ENCODE data around the gene CLCN6. TPM values are rescaled to one million over a fixed set of nuclear protein-coding genes. Genes with fewer than 3 reads are reported as not detected.
A peak's percentile ranks its signal among the peaks of the same experiment; 100 is the strongest.

The CLCN6 gene
- total and polyA plus RNA-seq, 2 donors from 2014 or later, result 7.1 to 26.0 TPM

- H3K4me3 ChIP-seq (ENCODE audit: low read length in 3 of 3), result no peak overlapping the region
- no peaks in the 10 kb centered on the region for H3K27me3 ChIP-seq (ENCODE audit: control insufficient read depth, insufficient read depth, low read length)
- DNase-seq (no peak), FAIRE-seq (no peak)
- H3K36me3 ChIP-seq (ENCODE audit: control insufficient read depth in 2 of 3, insufficient read depth in 3 of 3, low read length in 3 of 3), result no peaks in the 10 kb centered on the region
- TF ChIP-seq CTCF (IDR thresholded peaks at IDR 0.05; ENCODE audit: borderline replicate concordance, extremely low read depth, insufficient read depth), result no peak
- H3K9me3 ChIP-seq (ENCODE audit: control insufficient read depth in 2 of 3, insufficient read depth in 1 of 3, low read length in 3 of 3), result no peaks in the 10 kb centered on the region
- H3K4me1 ChIP-seq (ENCODE audit: control insufficient read depth in 2 of 3, insufficient read depth in 2 of 3, low read depth in 1 of 3, low read length in 3 of 3), result peaks cover 0 to 3% (median 0%) of the 10 kb centered on the region in 3 donors
- intact Hi-C loops (cut with DNase I), result no loop called here
- no peak overlapping the region for H3K27ac ChIP-seq (ENCODE audit: low read depth in 2 of 2, low read length in 2 of 2)
- H3K9ac ChIP-seq (ENCODE audit: low read length in 3 of 3), result no peak overlapping the region
Measured at GRCh38 chr1:11759791-11760190, 46.2 kb upstream of the CLCN6 start.

- TF ChIP-seq CTCF (IDR thresholded peaks at IDR 0.05; ENCODE audit: borderline replicate concordance, extremely low read depth, insufficient read depth), result no peak
- no peak overlapping the region for H3K27ac ChIP-seq (ENCODE audit: low read depth in 2 of 2, low read length in 2 of 2)
- no peaks in the 10 kb centered on the region for H3K27me3 ChIP-seq (ENCODE audit: control insufficient read depth, insufficient read depth, low read length)
- DNase-seq, result no peak
- H3K9me3 ChIP-seq (ENCODE audit: control insufficient read depth in 2 of 3, insufficient read depth in 1 of 3, low read length in 3 of 3), result no peaks in the 10 kb centered on the region
- intact Hi-C loops (cut with DNase I), result no loop called here
- H3K36me3 ChIP-seq (ENCODE audit: control insufficient read depth in 2 of 3, insufficient read depth in 3 of 3, low read length in 3 of 3), result no peaks in the 10 kb centered on the region
- H3K9ac ChIP-seq (ENCODE audit: low read length in 3 of 3), result no peak overlapping the region
- no peak for FAIRE-seq
- H3K4me1 ChIP-seq (ENCODE audit: control insufficient read depth in 2 of 3, insufficient read depth in 2 of 3, low read depth in 1 of 3, low read length in 3 of 3), result peaks cover 0 to 3% (median 0%) of the 10 kb centered on the region in 3 donors
- no peak overlapping the region for H3K4me3 ChIP-seq (ENCODE audit: low read length in 3 of 3)
Measured at GRCh38 chr1:11761285-11761684, 44.7 kb upstream of the CLCN6 start.

DNA sequence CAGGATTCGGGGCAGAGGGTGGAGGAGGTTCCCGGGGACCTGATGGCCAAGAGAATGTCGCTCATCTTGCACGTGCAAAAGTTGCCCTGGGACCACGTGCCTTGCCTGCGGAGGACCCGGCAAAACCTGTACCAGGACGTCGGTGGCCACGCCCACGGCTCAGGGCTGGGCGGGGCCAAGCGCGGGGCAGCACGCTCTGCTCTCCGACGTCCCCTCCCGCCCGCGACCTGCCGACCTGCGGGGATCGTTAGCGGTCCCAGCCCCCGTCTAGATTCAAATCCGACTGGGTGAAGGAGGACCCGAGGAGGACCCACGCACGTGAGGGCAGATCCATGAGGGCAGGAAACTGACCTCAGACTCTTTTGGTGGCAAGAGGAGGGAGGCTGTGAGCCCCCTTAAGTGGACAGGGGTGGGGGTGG, 44.0 kb upstream of the CLCN6 start, which contains the start of gene C1orf167:
C1orf167 (plus strand) TSS at position 206 of the 419 bp plus-strand sequence. CDS start 2,208 bp downstream, outside the sequence.
- Histone ChIP-seq H3K4me1 (ENCODE audit: control insufficient read depth in 2 of 3, insufficient read depth in 2 of 3, low read depth in 1 of 3, low read length in 3 of 3) (peaks cover 0 to 3% (median 0%) of the 10 kb centered on the region in 3 donors), H3K27me3 (ENCODE audit: control insufficient read depth, insufficient read depth, low read length) (no peaks in the 10 kb centered on the region), H3K36me3 (ENCODE audit: control insufficient read depth in 2 of 3, insufficient read depth in 3 of 3, low read length in 3 of 3) (no peaks in the 10 kb centered on the region), H3K4me3 (ENCODE audit: low read length in 3 of 3) (no peak within 1 kb of the TSS), H3K9ac (ENCODE audit: low read length in 3 of 3) (no peak within 1 kb of the TSS), H3K27ac (ENCODE audit: low read depth in 2 of 2, low read length in 2 of 2) (no peak within 1 kb of the TSS), H3K9me3 (ENCODE audit: control insufficient read depth in 2 of 3, insufficient read depth in 1 of 3, low read length in 3 of 3) (no peaks in the 10 kb centered on the region)
- DNase-seq (peak in 4 of 5 donors; percentile 31 to 67 (median 45)), FAIRE-seq (no peak)
- no peak for TF ChIP-seq CTCF (IDR thresholded peaks at IDR 0.05; ENCODE audit: borderline replicate concordance, extremely low read depth, insufficient read depth)
- intact Hi-C loops (cut with DNase I), result no loop called here

GRCh38 chr1:11764115-11764514, 41.9 kb upstream of the CLCN6 start:
- FAIRE-seq (no peak), DNase-seq (no peak)
- intact Hi-C loops (cut with DNase I), result no loop called here
- Histone ChIP-seq H3K4me1 (ENCODE audit: control insufficient read depth in 2 of 3, insufficient read depth in 2 of 3, low read depth in 1 of 3, low read length in 3 of 3) (peaks cover 0 to 3% (median 0%) of the 10 kb centered on the region in 3 donors), H3K9me3 (ENCODE audit: control insufficient read depth in 2 of 3, insufficient read depth in 1 of 3, low read length in 3 of 3) (no peaks in the 10 kb centered on the region), H3K36me3 (ENCODE audit: control insufficient read depth in 2 of 3, insufficient read depth in 3 of 3, low read length in 3 of 3) (no peaks in the 10 kb centered on the region), H3K4me3 (ENCODE audit: low read length in 3 of 3) (no peak overlapping the region), H3K27ac (ENCODE audit: low read depth in 2 of 2, low read length in 2 of 2) (no peak overlapping the region), H3K27me3 (ENCODE audit: control insufficient read depth, insufficient read depth, low read length) (no peaks in the 10 kb centered on the region), H3K9ac (ENCODE audit: low read length in 3 of 3) (no peak overlapping the region)
- no peak for TF ChIP-seq CTCF (IDR thresholded peaks at IDR 0.05; ENCODE audit: borderline replicate concordance, extremely low read depth, insufficient read depth)
